HG02588 (cell line): ENCODE measurements around the gene NEMF.
"Not testable (repeated sequence)": the region's sequence is repeated elsewhere in the genome, so short reads cannot be mapped to it uniquely, and the experiment has no call there.

ENCODE experiments used
- ATAC-seq: cut with Tn5 transposase; IDR thresholded peaks from one replicate; pipeline ENCODE4 v1.9.1; 2021; ENCODE audit warnings: mild to moderate bottlenecking, moderate library complexity; ENCODE audit not compliant: unreplicated experiment

The NEMF gene

GRCh38 chr14:49755378-49755777 is 97.2 kb downstream of the NEMF start:
- ATAC-seq, result no peak

GRCh38 chr14:49754570-49755097 is 98.0 kb downstream of the NEMF start:
- no peak for ATAC-seq

GRCh38 chr14:49746476-49746875 is 106.1 kb downstream of the NEMF start:
- ATAC-seq, result not testable (repeated sequence)

GRCh38 chr14:49745191-49745590 is 107.4 kb downstream of the NEMF start:
- no peak for ATAC-seq

GRCh38 chr14:49735669-49736068 is 116.9 kb downstream of the NEMF start:
- not testable (repeated sequence) for ATAC-seq

- no peak for ATAC-seq
Observed at GRCh38 chr14:49733836-49734235, 118.8 kb downstream of the NEMF start.

GRCh38 chr14:49732896-49733295 is 119.7 kb downstream of the NEMF start:
- ATAC-seq, result no peak
